Muscle of leg (tissue), 11 donors: ENCODE measurements around the gene MCEE. TPM values are rescaled to one million over a fixed set of nuclear protein-coding genes. Genes with fewer than 3 reads are reported as not detected.
A peak's percentile ranks its signal among the peaks of the same experiment; 100 is the strongest.

Experiments
- DNase-seq: peaks from one replicate; pipeline ENCODE4 v3.0.0; 2013
- H3K27ac ChIP-seq: one replicate; pipeline ENCODE4 v1.5.1; 2013; ENCODE audit warnings: mild to moderate bottlenecking, low read length, control low read depth
- H3K27me3 ChIP-seq: one replicate; pipeline ENCODE4 v1.6.1; 2013; ENCODE audit warnings: low read length; ENCODE audit not compliant: control insufficient read depth, insufficient read depth
- H3K36me3 ChIP-seq: one replicate; pipeline ENCODE4 v1.6.1; 2013; ENCODE audit warnings: low read length; ENCODE audit not compliant: control insufficient read depth, insufficient read depth
- H3K4me1 ChIP-seq: one replicate; pipeline ENCODE4 v1.6.1; 2013; ENCODE audit warnings: low read length; ENCODE audit not compliant: control insufficient read depth, insufficient read depth
- H3K4me3 ChIP-seq: one replicate; pipeline ENCODE4 v1.5.1; 2013; ENCODE audit warnings: low read length, control low read depth
- H3K9me3 ChIP-seq: replicated peaks from 2 replicates; pipeline ENCODE4 v1.6.1; 2013; ENCODE audit warnings: low read depth, low read length; ENCODE audit not compliant: control insufficient read depth
- WGBS: methylation state at CpG from one replicate; pipeline ENCODE4 v1.1.5; 2013; ENCODE audit warnings: missing lambda C conversion rate; ENCODE audit not compliant: insufficient coverage; 5-methylcytosine and 5-hydroxymethylcytosine counted together
- polyA plus RNA-seq, 8 donors: library from polyadenylated mRNA; unstranded; fragments of 120-200 nt; gene quantifications; one replicate each; pipeline versions ENCODE4 v1.2.1 to v1.2.3, GENCODE V29; 2013; ENCODE audit warnings: inconsistent platforms in 1 of 8, low replicate concordance in 1 of 8; ENCODE audit not compliant: insufficient read length in 8 of 8, insufficient read depth in 1 of 8
- total RNA-seq: library from RNA; stranded (reverse); fragments of 120-200 nt; gene quantifications from one replicate; pipeline ENCODE4 v1.2.4, GENCODE V29; 2013

Gene MCEE
- total and polyA plus RNA-seq, 9 donors: 19.9 to 32.8 (median 23.6) TPM

GRCh38 chr2:71069376-71069775 lies 60.7 kb downstream of the MCEE start:
- Histone ChIP-seq H3K9me3 (no peaks in the 10 kb centered on the region), H3K36me3 (peaks cover 38% of the 10 kb centered on the region), H3K27me3 (no peaks in the 10 kb centered on the region), H3K27ac (peak overlapping the region; percentile 97), H3K4me1 (peaks cover 32% of the 10 kb centered on the region), H3K4me3 (peak overlapping the region; percentile 90)
- no peak for DNase-seq
- WGBS: 40% methylated on average over 1 of the region's 5 CpGs

- Histone ChIP-seq H3K9me3 (no peaks in the 10 kb centered on the region), H3K4me1 (peaks cover 32% of the 10 kb centered on the region), H3K27me3 (peaks cover 2% of the 10 kb centered on the region), H3K4me3 (peak within 1 kb of the TSS; percentile 90), H3K36me3 (peaks cover 29% of the 10 kb centered on the region), H3K27ac (peak within 1 kb of the TSS; percentile 97)
- peak; percentile 98 for DNase-seq
- under 1% methylated on average over 61 of the region's 66 CpGs for WGBS
Measured at GRCh38 chr2:71068218-71069035, 61.6 kb downstream of the MCEE start, which contains the start of gene NAGK. TSS of gene NAGK (plus strand) at chr2:71068648. CDS start at chr2:71068684, 36 bp downstream.

GRCh38 chr2:71067567-71068217 lies 62.3 kb downstream of the MCEE start:
- WGBS: 1% methylated on average over 20 of the region's 26 CpGs
- no peak for DNase-seq
- no peaks in the 10 kb centered on the region for H3K9me3 ChIP-seq
- H3K27ac ChIP-seq: peak overlapping the region; percentile 97
- H3K36me3 ChIP-seq: peaks cover 23% of the 10 kb centered on the region
- peaks cover 2% of the 10 kb centered on the region for H3K27me3 ChIP-seq
- H3K4me1 ChIP-seq: peaks cover 29% of the 10 kb centered on the region
- peak overlapping the region; percentile 90 for H3K4me3 ChIP-seq

- H3K9me3 ChIP-seq: no peaks in the 10 kb centered on the region
- no peak overlapping the region for H3K27ac ChIP-seq
- H3K4me3 ChIP-seq: no peak overlapping the region
- peaks cover 2% of the 10 kb centered on the region for H3K27me3 ChIP-seq
- WGBS: no CpG with 5 or more reads among the region's 3 CpGs
- H3K36me3 ChIP-seq: peaks cover 15% of the 10 kb centered on the region
- no peak for DNase-seq
- H3K4me1 ChIP-seq: peaks cover 23% of the 10 kb centered on the region
Measured at GRCh38 chr2:71066856-71067255, 63.2 kb downstream of the MCEE start.

- H3K9me3 ChIP-seq: no peaks in the 10 kb centered on the region
- peak; percentile 61 for DNase-seq
- H3K27me3 ChIP-seq: peaks cover 9% of the 10 kb centered on the region
- peaks cover 13% of the 10 kb centered on the region for H3K4me1 ChIP-seq
- H3K4me3 ChIP-seq: no peak overlapping the region
- peak overlapping the region; percentile 71 for H3K27ac ChIP-seq
- H3K36me3 ChIP-seq: peaks cover 3% of the 10 kb centered on the region
- WGBS: 75% methylated on average over 3 of the region's 7 CpGs
Measured at GRCh38 chr2:71064754-71065621, 65.0 kb downstream of the MCEE start.

GRCh38 chr2:71064110-71064611 lies 65.9 kb downstream of the MCEE start:
- no peak for DNase-seq
- H3K36me3 ChIP-seq: no peaks in the 10 kb centered on the region
- H3K4me3 ChIP-seq: no peak overlapping the region
- peaks cover 10% of the 10 kb centered on the region for H3K27me3 ChIP-seq
- peak overlapping the region; percentile 55 for H3K27ac ChIP-seq
- H3K4me1 ChIP-seq: peaks cover 5% of the 10 kb centered on the region
- H3K9me3 ChIP-seq: no peaks in the 10 kb centered on the region
- 33% methylated on average over 9 of the region's 9 CpGs for WGBS

GRCh38 chr2:71063216-71063615 lies 66.8 kb downstream of the MCEE start:
- Histone ChIP-seq H3K36me3 (no peaks in the 10 kb centered on the region), H3K27ac (no peak overlapping the region), H3K4me1 (peaks cover 4% of the 10 kb centered on the region), H3K9me3 (no peaks in the 10 kb centered on the region), H3K4me3 (no peak overlapping the region), H3K27me3 (peaks cover 13% of the 10 kb centered on the region)
- DNase-seq: no peak
- WGBS: no CpG with 5 or more reads among the region's 1 CpG

- H3K4me3 ChIP-seq: no peak overlapping the region
- 62% methylated on average over 2 of the region's 3 CpGs for WGBS
- DNase-seq: no peak
Measured at GRCh38 chr2:71060871-71061270, 69.2 kb downstream of the MCEE start.

GRCh38 chr2:71060211-71060610 lies 69.8 kb downstream of the MCEE start:
- H3K9me3 ChIP-seq: no peaks in the 10 kb centered on the region
- no peaks in the 10 kb centered on the region for H3K4me1 ChIP-seq
- 85% methylated on average over 2 of the region's 2 CpGs for WGBS
- H3K36me3 ChIP-seq: no peaks in the 10 kb centered on the region
- DNase-seq: no peak
- H3K27ac ChIP-seq: no peak overlapping the region
- peaks cover 13% of the 10 kb centered on the region for H3K27me3 ChIP-seq
- no peak overlapping the region for H3K4me3 ChIP-seq

More at GRCh38 chr2:71060871-71061270, 69.2 kb downstream of the MCEE start:
- Histone ChIP-seq H3K4me1 (no peaks in the 10 kb centered on the region), H3K27me3 (peaks cover 13% of the 10 kb centered on the region), H3K9me3 (no peaks in the 10 kb centered on the region), H3K36me3 (no peaks in the 10 kb centered on the region), H3K27ac (no peak overlapping the region)
